ENCODE measurements around the gene SF3B2.

- TF ChIP-seq POLR2A (IDR thresholded peaks at IDR 0.05; ENCODE audit: low read depth) (no peak), CTCF (IDR thresholded peaks at IDR 0.05) (no peak)
Observed at GRCh38 chr11:66109294-66109693, 57.1 kb downstream of the SF3B2 start.

Measured in esophagus muscularis mucosa (tissue), 3 donors.